PC-9 (cell line): ENCODE measurements around the gene SLC25A25.

Experiments used
- EZH2 ChIP-seq: fragments of 200-600 bp; sonication (generic); IDR thresholded peaks from 2 replicates; pipeline ENCODE4 v1.8.0; 2017; ENCODE audit warnings: antibody characterized with exemption, low read depth
- TF ChIP-seq, protein P1 (sequence below): fragments of 200-600 bp; sonication (generic); conservative IDR thresholded peaks from 2 replicates; pipeline ENCODE4 v1.6.1; 2017; ENCODE audit warnings: mixed run types, antibody characterized with exemption, mild to moderate bottlenecking, moderate library complexity

DNA sequence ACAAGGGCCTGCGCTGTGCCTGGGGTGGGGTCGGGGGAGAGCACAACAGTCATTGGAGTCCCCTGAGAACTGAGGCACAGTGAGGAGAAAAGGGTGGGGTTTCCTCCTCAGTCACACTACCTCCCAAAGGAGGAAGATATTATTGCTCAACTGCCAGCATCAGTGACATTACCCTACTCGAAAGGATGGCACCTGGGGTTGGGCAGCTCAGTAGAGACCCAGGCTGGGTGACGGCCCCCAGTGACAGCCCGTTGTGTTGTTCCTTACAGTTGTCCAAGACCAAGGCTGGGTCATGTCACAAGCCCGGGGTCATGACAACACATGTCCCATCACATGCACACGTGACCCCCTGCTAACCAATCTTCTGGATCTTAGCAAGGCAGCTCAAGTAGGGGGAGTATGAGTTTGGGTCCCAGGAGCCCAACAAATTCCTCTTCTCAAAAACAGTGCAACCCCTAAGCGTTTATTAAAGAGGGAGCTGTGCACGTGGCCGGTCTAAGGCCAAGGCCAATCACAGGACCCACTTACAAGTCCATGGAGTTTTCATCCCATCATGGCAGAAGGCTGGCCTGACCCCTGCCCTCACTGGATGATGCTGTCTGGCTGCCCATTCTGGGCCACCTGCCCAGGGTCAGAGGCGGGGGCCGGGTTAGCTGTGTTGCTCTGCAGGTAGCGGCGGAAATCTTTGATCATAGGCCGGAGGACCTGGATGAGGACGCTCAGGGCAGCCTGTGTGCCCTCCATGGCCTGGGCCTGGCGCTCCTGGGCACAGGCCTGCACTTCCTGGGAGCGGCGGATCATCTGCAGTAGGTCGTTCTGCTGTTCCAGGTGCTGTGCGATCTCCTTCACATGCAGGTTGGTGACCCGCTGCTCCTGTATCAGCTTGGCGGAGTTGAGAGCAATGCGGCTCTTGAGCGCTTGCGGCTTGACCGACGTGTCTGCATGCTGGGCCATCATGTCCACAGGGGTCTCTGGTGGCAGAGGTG lies 4.9 kb upstream of the SLC25A25 start:
- TF ChIP-seq, protein P1, sequence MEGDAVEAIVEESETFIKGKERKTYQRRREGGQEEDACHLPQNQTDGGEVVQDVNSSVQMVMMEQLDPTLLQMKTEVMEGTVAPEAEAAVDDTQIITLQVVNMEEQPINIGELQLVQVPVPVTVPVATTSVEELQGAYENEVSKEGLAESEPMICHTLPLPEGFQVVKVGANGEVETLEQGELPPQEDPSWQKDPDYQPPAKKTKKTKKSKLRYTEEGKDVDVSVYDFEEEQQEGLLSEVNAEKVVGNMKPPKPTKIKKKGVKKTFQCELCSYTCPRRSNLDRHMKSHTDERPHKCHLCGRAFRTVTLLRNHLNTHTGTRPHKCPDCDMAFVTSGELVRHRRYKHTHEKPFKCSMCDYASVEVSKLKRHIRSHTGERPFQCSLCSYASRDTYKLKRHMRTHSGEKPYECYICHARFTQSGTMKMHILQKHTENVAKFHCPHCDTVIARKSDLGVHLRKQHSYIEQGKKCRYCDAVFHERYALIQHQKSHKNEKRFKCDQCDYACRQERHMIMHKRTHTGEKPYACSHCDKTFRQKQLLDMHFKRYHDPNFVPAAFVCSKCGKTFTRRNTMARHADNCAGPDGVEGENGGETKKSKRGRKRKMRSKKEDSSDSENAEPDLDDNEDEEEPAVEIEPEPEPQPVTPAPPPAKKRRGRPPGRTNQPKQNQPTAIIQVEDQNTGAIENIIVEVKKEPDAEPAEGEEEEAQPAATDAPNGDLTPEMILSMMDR = no peak
- TF ChIP-seq EZH2 = no peak
